Left lung (tissue), 10 donors: ENCODE measurements around the gene FLYWCH1. TPM values are rescaled to one million over a fixed set of nuclear protein-coding genes. Genes with fewer than 3 reads are reported as not detected.

Experiments used
- ATAC-seq: fragments of 200-7000 bp; cut with Tn5 transposase; one replicate; pipeline ENCODE4 v1.9.1; 2020; ENCODE audit warnings: moderate library complexity
- DNase-seq, 4 donors: peaks; one replicate each; pipeline ENCODE4 v3.0.0-alpha.2; 2013 to 2020
- H3K27ac ChIP-seq, 2 donors: fragments of 200-600 bp; sonication (generic) in 1 of 2; one replicate each; pipeline versions ENCODE4 v1.5.0 to v1.8.0; 2020 to 2021
- H3K27me3 ChIP-seq, 2 donors: fragments of 200-600 bp; sonication (generic) in 1 of 2; one replicate each; pipeline versions ENCODE4 v1.5.0 to v1.8.0; 2020 to 2021
- H3K36me3 ChIP-seq, 2 donors: fragments of 200-600 bp; sonication (generic) in 1 of 2; one replicate each; pipeline versions ENCODE4 v1.5.0 to v1.8.0; 2020 to 2021
- H3K4me1 ChIP-seq, 2 donors: fragments of 200-600 bp; one replicate each; pipeline ENCODE4 v1.8.0; 2021
- H3K4me3 ChIP-seq, 2 donors: fragments of 200-600 bp; sonication (generic) in 1 of 2; one replicate each; pipeline versions ENCODE4 v1.5.0 to v1.8.0; 2020 to 2021; ENCODE audit warnings: mild to moderate bottlenecking in 1 of 2
- H3K9me3 ChIP-seq, 2 donors: fragments of 200-600 bp; sonication (generic) in 1 of 2; one replicate each; pipeline versions ENCODE4 v1.5.0 to v1.8.0; 2020 to 2021
- CTCF ChIP-seq, 2 donors: fragments of 200-600 bp; sonication (generic) in 1 of 2; IDR thresholded peaks; one replicate each; pipeline versions ENCODE4 v1.5.0 to v1.8.0; 2021; ENCODE audit warnings: antibody characterized with exemption in 2 of 2
- intact Hi-C, 2 donors: fragments of 100-400 bp; cut with DNase I; formaldehyde crosslinking; loops; one replicate each; pipeline versions ENCODE4 v1.11.2 to v1.14.2; 2022
- polyA plus RNA-seq, 6 donors: library from polyadenylated mRNA; unstranded; fragments of 120-200 nt; gene quantifications; one replicate each; pipeline ENCODE4 v1.2.1, GENCODE V29; 2013; ENCODE audit not compliant: insufficient read length in 6 of 6
- total RNA-seq, 2 donors: library from RNA; stranded (reverse); fragmentation: NEBNext Ultra II Directional; extraction: Animal tissue kit (Norgen Biotek cat#: 25700); gene quantifications; one replicate each; pipeline ENCODE4 v1.2.1, GENCODE V29; 2021
- donor health status: DM: no; HTN: yes; CAD: no.
- donor health status: DM: no; HTN: no; CAD: no.

FLYWCH1 gene
- total and polyA plus RNA-seq, 8 donors: 17.2 to 42.9 (median 26.4) TPM

GRCh38 chr16:2874912-2875362, 36.8 kb upstream of the FLYWCH1 start:
- Histone ChIP-seq H3K9me3 (no peaks in the 10 kb centered on the region), H3K27ac (no peak overlapping the region), H3K36me3 (no peaks in the 10 kb centered on the region), H3K4me3 (no peak overlapping the region), H3K27me3 (no peaks in the 10 kb centered on the region), H3K4me1 (peaks cover 0 to 6% of the 10 kb centered on the region in 2 donors)
- intact Hi-C loops: loop anchor here in 1 of 2 donors (10.0 kb wide), 1 partner anchor 50 kb away; no protein-coding TSS in a partner anchor
- ATAC-seq: peak; percentile 100
- peak; percentile 94 to 96 for TF ChIP-seq CTCF (IDR thresholded peaks at IDR 0.05)
- DNase-seq: peak; percentile 50 to 96 (median 83)

DNA sequence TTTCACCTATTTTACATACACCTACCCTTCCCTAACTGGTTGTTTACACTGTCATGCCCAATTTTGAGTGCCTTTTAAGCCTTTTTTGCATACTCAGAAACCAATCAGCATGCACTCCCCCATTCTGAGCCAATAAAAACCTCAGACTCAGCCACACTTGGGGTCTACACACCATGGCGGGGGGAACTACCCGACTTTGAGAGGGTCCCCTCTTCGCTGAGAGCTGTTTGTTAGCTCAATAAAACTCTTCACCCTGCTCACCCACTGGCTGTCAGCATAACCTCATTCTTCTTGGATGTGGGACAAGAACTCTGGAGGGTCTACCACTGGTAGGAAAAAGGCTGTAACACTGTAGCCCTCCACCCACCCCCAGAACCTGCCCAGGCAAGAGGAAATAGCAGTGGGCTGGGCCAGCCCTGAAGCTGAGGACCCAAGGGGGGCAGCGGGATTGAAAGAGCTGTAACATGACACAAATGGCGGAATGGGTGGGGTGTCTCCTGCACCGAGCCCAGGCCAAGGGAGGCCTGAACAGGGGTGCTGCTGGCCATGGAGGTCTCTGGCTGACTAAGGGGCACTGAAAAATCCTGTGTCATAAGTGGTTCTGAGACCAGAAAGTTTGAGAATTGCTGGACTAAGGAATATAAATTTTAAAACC, 31.8 kb upstream of the FLYWCH1 start:
- H3K4me3 ChIP-seq: no peak overlapping the region
- no peak for ATAC-seq
- H3K36me3 ChIP-seq: no peaks in the 10 kb centered on the region
- no peak for DNase-seq
- TF ChIP-seq CTCF (IDR thresholded peaks at IDR 0.05): no peak
- no peaks in the 10 kb centered on the region for H3K27me3 ChIP-seq
- no peak overlapping the region for H3K27ac ChIP-seq
- peaks cover 7 to 17% of the 10 kb centered on the region in 2 donors for H3K4me1 ChIP-seq
- intact Hi-C loops: loop anchor here in 1 of 2 donors (10.0 kb wide), 1 partner anchor 45 kb away; no protein-coding TSS in a partner anchor
- no peaks in the 10 kb centered on the region for H3K9me3 ChIP-seq

- intact Hi-C loops: no loop called here
- Histone ChIP-seq H3K27me3 (no peaks in the 10 kb centered on the region), H3K4me3 (peak overlapping the region; percentile 72 to 88), H3K9me3 (no peaks in the 10 kb centered on the region), H3K4me1 (peaks cover 7 to 16% of the 10 kb centered on the region in 2 donors), H3K27ac (peak overlapping the region; percentile 87 to 92), H3K36me3 (no peaks in the 10 kb centered on the region)
- DNase-seq: peak in 2 of 4 donors; percentile 64 to 90
- peak; percentile 36 for ATAC-seq
- TF ChIP-seq CTCF (IDR thresholded peaks at IDR 0.05): no peak
Observed at GRCh38 chr16:2881783-2882649, 29.7 kb upstream of the FLYWCH1 start.

- no peaks in the 10 kb centered on the region for H3K9me3 ChIP-seq
- H3K27ac ChIP-seq: peak within 1 kb of the TSS; percentile 87 to 92
- H3K36me3 ChIP-seq: no peaks in the 10 kb centered on the region
- no peak for TF ChIP-seq CTCF (IDR thresholded peaks at IDR 0.05)
- no peaks in the 10 kb centered on the region for H3K27me3 ChIP-seq
- ATAC-seq (peak; percentile 97), DNase-seq (peak; percentile 98 to 99 (median 99))
- H3K4me3 ChIP-seq: peak within 1 kb of the TSS; percentile 72 to 88
- intact Hi-C loops: no loop called here
- peaks cover 7 to 16% of the 10 kb centered on the region in 2 donors for H3K4me1 ChIP-seq
Observed at GRCh38 chr16:2882650-2883457, 28.9 kb upstream of the FLYWCH1 start, which contains the start of gene FLYWCH2. Gene FLYWCH2, plus strand, starts transcription at chr16:2883215. Its CDS starts 13,235 bp downstream, at chr16:2896450.
